HUES48 (cell line): ENCODE data around the gene DAPK1.

ENCODE experiments used
- H3K27ac ChIP-seq: one replicate; pipeline ENCODE4 v1.7.0; 2013; ENCODE audit warnings: low read depth, low read length, inconsistent platforms
- H3K27me3 ChIP-seq: 2 replicates; pipeline ENCODE4 v1.6.1; 2013; ENCODE audit warnings: mild to moderate bottlenecking, low read length; ENCODE audit not compliant: control insufficient read depth, insufficient read depth
- H3K36me3 ChIP-seq: 2 replicates; pipeline ENCODE4 v1.6.1; 2013; ENCODE audit warnings: low read length; ENCODE audit not compliant: control insufficient read depth, insufficient read depth
- H3K4me1 ChIP-seq: 2 replicates; pipeline ENCODE4 v1.6.1; 2013; ENCODE audit warnings: mild to moderate bottlenecking, low read length; ENCODE audit not compliant: control insufficient read depth, insufficient read depth
- H3K4me3 ChIP-seq: 2 replicates; pipeline ENCODE4 v1.5.1; 2013; ENCODE audit warnings: mild to moderate bottlenecking, low read depth, low read length
- H3K9ac ChIP-seq: 2 replicates; pipeline ENCODE4 v1.6.1; 2013; ENCODE audit warnings: mild to moderate bottlenecking, low read depth, low read length, moderate library complexity
- H3K9me3 ChIP-seq: 2 replicates; pipeline ENCODE4 v1.6.1; 2013; ENCODE audit warnings: low read length; ENCODE audit not compliant: control insufficient read depth, insufficient read depth

DAPK1 gene

GRCh38 chr9:87682618-87683017, 185.0 kb downstream of the DAPK1 start:
- Histone ChIP-seq H3K9me3 (no peaks in the 10 kb centered on the region), H3K27ac (no peak overlapping the region), H3K27me3 (no peaks in the 10 kb centered on the region), H3K4me3 (no peak overlapping the region), H3K4me1 (no peaks in the 10 kb centered on the region), H3K9ac (no peak overlapping the region), H3K36me3 (peaks cover 49% of the 10 kb centered on the region)

GRCh38 chr9:87683751-87684626, 186.3 kb downstream of the DAPK1 start:
- H3K36me3 ChIP-seq, result peaks cover 49% of the 10 kb centered on the region
- H3K27me3 ChIP-seq, result no peaks in the 10 kb centered on the region
- H3K4me3 ChIP-seq, result no peak overlapping the region
- no peaks in the 10 kb centered on the region for H3K9me3 ChIP-seq
- no peaks in the 10 kb centered on the region for H3K4me1 ChIP-seq
- peak overlapping the region; percentile 25 for H3K27ac ChIP-seq
- no peak overlapping the region for H3K9ac ChIP-seq

GRCh38 chr9:87684627-87685219, 187.1 kb downstream of the DAPK1 start:
- no peak overlapping the region for H3K27ac ChIP-seq
- H3K36me3 ChIP-seq, result peaks cover 49% of the 10 kb centered on the region
- no peaks in the 10 kb centered on the region for H3K9me3 ChIP-seq
- no peaks in the 10 kb centered on the region for H3K27me3 ChIP-seq
- no peaks in the 10 kb centered on the region for H3K4me1 ChIP-seq
- no peak overlapping the region for H3K4me3 ChIP-seq
- H3K9ac ChIP-seq, result no peak overlapping the region

- Histone ChIP-seq H3K4me3 (no peak overlapping the region), H3K27ac (no peak overlapping the region), H3K9ac (no peak overlapping the region), H3K27me3 (no peaks in the 10 kb centered on the region), H3K9me3 (no peaks in the 10 kb centered on the region), H3K4me1 (no peaks in the 10 kb centered on the region), H3K36me3 (peaks cover 46% of the 10 kb centered on the region)
Observed at GRCh38 chr9:87685441-87685840, 187.8 kb downstream of the DAPK1 start.

GRCh38 chr9:87685871-87686519, 188.3 kb downstream of the DAPK1 start:
- Histone ChIP-seq H3K27me3 (no peaks in the 10 kb centered on the region), H3K36me3 (peaks cover 45% of the 10 kb centered on the region), H3K4me3 (no peak overlapping the region), H3K4me1 (no peaks in the 10 kb centered on the region), H3K9me3 (no peaks in the 10 kb centered on the region), H3K27ac (no peak overlapping the region), H3K9ac (no peak overlapping the region)

GRCh38 chr9:87686520-87687090, 188.9 kb downstream of the DAPK1 start:
- Histone ChIP-seq H3K9ac (no peak overlapping the region), H3K4me1 (no peaks in the 10 kb centered on the region), H3K27me3 (no peaks in the 10 kb centered on the region), H3K4me3 (no peak overlapping the region), H3K27ac (no peak overlapping the region), H3K9me3 (no peaks in the 10 kb centered on the region), H3K36me3 (peaks cover 40% of the 10 kb centered on the region)

GRCh38 chr9:87687207-87687606, 189.5 kb downstream of the DAPK1 start:
- H3K4me3 ChIP-seq, result no peak overlapping the region
- H3K36me3 ChIP-seq, result peaks cover 35% of the 10 kb centered on the region
- no peaks in the 10 kb centered on the region for H3K9me3 ChIP-seq
- no peaks in the 10 kb centered on the region for H3K27me3 ChIP-seq
- no peak overlapping the region for H3K27ac ChIP-seq
- no peaks in the 10 kb centered on the region for H3K4me1 ChIP-seq
- no peak overlapping the region for H3K9ac ChIP-seq

- H3K9me3 ChIP-seq, result no peaks in the 10 kb centered on the region
- H3K4me3 ChIP-seq, result no peak overlapping the region
- H3K36me3 ChIP-seq, result peaks cover 53% of the 10 kb centered on the region
- no peaks in the 10 kb centered on the region for H3K27me3 ChIP-seq
- no peak overlapping the region for H3K9ac ChIP-seq
- H3K4me1 ChIP-seq, result no peaks in the 10 kb centered on the region
- H3K27ac ChIP-seq, result no peak overlapping the region
Observed at GRCh38 chr9:87694236-87694755, 196.6 kb downstream of the DAPK1 start.

- H3K36me3 ChIP-seq, result peaks cover 65% of the 10 kb centered on the region
- H3K27me3 ChIP-seq, result no peaks in the 10 kb centered on the region
- no peak overlapping the region for H3K9ac ChIP-seq
- H3K9me3 ChIP-seq, result no peaks in the 10 kb centered on the region
- H3K27ac ChIP-seq, result no peak overlapping the region
- no peaks in the 10 kb centered on the region for H3K4me1 ChIP-seq
- no peak overlapping the region for H3K4me3 ChIP-seq
Observed at GRCh38 chr9:87695523-87695922, 197.9 kb downstream of the DAPK1 start.

- Histone ChIP-seq H3K27ac (no peak overlapping the region), H3K4me3 (no peak overlapping the region), H3K4me1 (peaks cover 1% of the 10 kb centered on the region; the same call in 1 of the 2 replicates), H3K9me3 (no peaks in the 10 kb centered on the region), H3K36me3 (peaks cover 72% of the 10 kb centered on the region), H3K27me3 (no peaks in the 10 kb centered on the region), H3K9ac (no peak overlapping the region)
Observed at GRCh38 chr9:87696641-87697040, 199.0 kb downstream of the DAPK1 start.
